Measurements from ENCODE around the gene CYLD. TPM values are rescaled to one million over a fixed set of nuclear protein-coding genes. Genes with fewer than 3 reads are reported as not detected.
A peak's percentile ranks its signal among the peaks of the same experiment; 100 is the strongest.

Gene CYLD
- total RNA-seq, 1 donor from 2014 or later: 27.9 TPM

DNA sequence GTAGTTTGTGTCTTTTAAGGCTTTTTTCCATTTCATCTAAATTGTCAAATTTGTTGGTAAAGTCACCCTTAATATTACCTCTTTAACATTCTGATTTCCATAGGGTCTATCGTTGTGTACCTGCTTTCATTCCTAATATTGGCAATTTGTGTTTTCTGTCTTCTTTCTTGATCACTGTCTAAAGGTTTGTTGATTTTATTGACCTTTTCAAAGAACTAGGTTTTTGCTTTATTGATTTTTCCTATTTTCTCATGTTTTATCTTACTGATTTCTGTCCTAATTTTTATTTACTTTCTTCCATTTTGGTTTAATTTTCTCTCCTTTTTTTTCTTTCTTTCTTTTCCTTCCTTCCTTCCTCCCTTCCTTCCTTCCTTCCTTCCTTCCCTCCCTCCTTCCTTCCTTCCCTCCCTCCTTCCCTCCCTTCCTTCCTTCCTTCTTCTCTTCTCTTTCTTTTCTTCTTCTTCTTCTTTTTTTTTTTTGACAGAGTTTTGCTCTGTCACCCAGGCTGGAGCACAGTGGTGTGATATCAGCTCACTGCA, 86.3 kb downstream of the CYLD start:
- no peak for DNase-seq (ENCODE audit: low read depth)
- Histone ChIP-seq H3K27me3 (ENCODE audit: control insufficient read depth, insufficient read depth, low read length) (no peaks in the 10 kb centered on the region), H3K4me3 (ENCODE audit: low read depth, low read length) (no peak overlapping the region), H3K36me3 (ENCODE audit: control insufficient read depth, insufficient read depth, low read length) (no peaks in the 10 kb centered on the region)
- FAIRE-seq: no peak
- TF ChIP-seq, protein P1, sequence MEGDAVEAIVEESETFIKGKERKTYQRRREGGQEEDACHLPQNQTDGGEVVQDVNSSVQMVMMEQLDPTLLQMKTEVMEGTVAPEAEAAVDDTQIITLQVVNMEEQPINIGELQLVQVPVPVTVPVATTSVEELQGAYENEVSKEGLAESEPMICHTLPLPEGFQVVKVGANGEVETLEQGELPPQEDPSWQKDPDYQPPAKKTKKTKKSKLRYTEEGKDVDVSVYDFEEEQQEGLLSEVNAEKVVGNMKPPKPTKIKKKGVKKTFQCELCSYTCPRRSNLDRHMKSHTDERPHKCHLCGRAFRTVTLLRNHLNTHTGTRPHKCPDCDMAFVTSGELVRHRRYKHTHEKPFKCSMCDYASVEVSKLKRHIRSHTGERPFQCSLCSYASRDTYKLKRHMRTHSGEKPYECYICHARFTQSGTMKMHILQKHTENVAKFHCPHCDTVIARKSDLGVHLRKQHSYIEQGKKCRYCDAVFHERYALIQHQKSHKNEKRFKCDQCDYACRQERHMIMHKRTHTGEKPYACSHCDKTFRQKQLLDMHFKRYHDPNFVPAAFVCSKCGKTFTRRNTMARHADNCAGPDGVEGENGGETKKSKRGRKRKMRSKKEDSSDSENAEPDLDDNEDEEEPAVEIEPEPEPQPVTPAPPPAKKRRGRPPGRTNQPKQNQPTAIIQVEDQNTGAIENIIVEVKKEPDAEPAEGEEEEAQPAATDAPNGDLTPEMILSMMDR (IDR thresholded peaks at IDR 0.05; ENCODE audit: insufficient read depth, low read length, severe bottlenecking): no peak

DNA sequence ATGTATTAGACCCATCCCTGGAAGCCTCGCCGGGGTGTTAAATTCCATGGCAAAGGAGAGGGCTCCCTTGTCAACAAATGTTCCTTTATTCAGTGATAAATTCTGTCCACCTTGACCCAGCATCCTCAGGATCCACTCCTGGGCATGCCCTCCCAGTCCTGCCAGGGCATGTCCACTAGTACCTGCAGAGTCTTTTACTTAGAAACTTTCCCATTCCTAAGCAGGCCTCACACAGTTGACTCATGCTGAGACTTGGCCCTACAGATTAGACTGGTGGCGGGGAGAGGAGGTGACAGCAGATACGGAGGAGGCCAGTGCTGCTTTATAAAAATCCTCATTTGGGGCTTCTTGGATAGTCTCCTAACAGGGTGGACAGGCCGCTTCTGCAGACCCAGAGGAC, 88.8 kb downstream of the CYLD start:
- FAIRE-seq: no peak
- Histone ChIP-seq H3K27me3 (ENCODE audit: control insufficient read depth, insufficient read depth, low read length) (no peaks in the 10 kb centered on the region), H3K4me3 (ENCODE audit: low read depth, low read length) (no peak overlapping the region), H3K36me3 (ENCODE audit: control insufficient read depth, insufficient read depth, low read length) (no peaks in the 10 kb centered on the region)
- TF ChIP-seq, protein P1 (IDR thresholded peaks at IDR 0.05; ENCODE audit: insufficient read depth, low read length, severe bottlenecking): no peak
- DNase-seq (ENCODE audit: low read depth): peak; percentile 79

DNA sequence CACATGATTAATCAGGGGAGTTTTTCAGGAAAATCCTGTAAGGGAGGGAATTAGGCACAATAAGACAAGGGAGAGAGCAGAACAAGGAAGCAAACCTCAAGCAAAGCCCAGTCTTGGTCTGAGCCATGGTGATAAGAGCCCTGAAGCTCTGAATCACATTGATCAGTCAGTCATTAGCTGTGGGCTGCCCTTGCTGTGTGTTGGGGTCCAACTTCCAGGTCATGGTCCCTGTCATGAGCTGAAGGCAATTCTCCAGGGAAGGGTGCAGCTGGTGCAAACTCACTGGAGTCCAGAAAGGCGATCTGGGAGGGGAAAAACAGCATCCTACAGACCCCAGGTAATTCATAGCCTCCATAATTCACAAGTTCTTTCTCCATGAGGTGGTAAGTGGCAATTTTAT, 89.9 kb downstream of the CYLD start:
- H3K4me3 ChIP-seq (ENCODE audit: low read depth, low read length): no peak overlapping the region
- TF ChIP-seq, protein P1 (IDR thresholded peaks at IDR 0.05; ENCODE audit: insufficient read depth, low read length, severe bottlenecking): no peak
- DNase-seq (ENCODE audit: low read depth) (peak; percentile 32), FAIRE-seq (no peak)
- H3K36me3 ChIP-seq (ENCODE audit: control insufficient read depth, insufficient read depth, low read length): no peaks in the 10 kb centered on the region
- no peaks in the 10 kb centered on the region for H3K27me3 ChIP-seq (ENCODE audit: control insufficient read depth, insufficient read depth, low read length)

DNA sequence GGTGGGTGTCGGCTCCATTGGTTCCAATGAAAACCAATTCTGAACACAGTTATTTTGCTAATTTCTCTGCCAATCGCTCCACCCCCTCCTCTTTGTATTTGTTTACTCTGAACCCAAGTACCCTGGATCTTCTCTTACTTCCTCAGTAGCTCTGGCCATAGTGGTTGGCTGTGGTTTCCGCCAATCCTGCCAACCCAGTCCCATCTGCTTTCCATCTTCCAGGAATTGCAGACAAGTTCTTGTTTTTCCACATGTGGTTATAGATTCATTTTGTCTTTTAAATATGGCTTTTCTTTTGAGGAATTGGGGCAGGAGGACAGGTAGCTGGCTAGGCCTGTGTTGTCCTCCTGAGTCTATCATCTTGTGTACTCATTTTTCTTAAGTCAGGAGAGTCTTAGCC, 92.0 kb downstream of the CYLD start:
- Histone ChIP-seq H3K4me3 (ENCODE audit: low read depth, low read length) (no peak overlapping the region), H3K27me3 (ENCODE audit: control insufficient read depth, insufficient read depth, low read length) (no peaks in the 10 kb centered on the region), H3K36me3 (ENCODE audit: control insufficient read depth, insufficient read depth, low read length) (no peaks in the 10 kb centered on the region)
- FAIRE-seq: no peak
- no peak for DNase-seq (ENCODE audit: low read depth)
- TF ChIP-seq, protein P1 (IDR thresholded peaks at IDR 0.05; ENCODE audit: insufficient read depth, low read length, severe bottlenecking): no peak

DNA sequence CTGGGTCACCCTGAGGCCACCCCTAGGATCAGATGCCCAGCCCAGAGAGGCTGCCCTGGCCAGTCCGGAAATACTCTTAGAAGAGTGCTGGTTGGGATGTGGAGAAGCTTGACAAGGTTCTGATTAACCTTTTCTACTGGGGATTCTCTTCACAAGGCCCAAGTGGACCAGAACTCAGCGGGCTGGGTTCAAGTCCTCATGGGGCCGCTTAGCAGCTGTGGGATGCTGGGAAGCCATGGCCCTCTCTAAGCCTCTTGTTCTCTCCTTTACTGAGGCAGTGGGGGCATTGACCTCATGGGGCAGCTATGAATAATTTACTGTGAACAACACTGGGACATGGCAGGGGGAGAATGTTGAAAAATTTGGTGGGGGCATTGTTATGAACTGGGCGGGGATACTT, 92.8 kb downstream of the CYLD start:
- TF ChIP-seq, protein P1 (IDR thresholded peaks at IDR 0.05; ENCODE audit: insufficient read depth, low read length, severe bottlenecking): no peak
- Histone ChIP-seq H3K4me3 (ENCODE audit: low read depth, low read length) (no peak overlapping the region), H3K36me3 (ENCODE audit: control insufficient read depth, insufficient read depth, low read length) (no peaks in the 10 kb centered on the region), H3K27me3 (ENCODE audit: control insufficient read depth, insufficient read depth, low read length) (no peaks in the 10 kb centered on the region)
- DNase-seq (ENCODE audit: low read depth) (no peak), FAIRE-seq (no peak)

DNA sequence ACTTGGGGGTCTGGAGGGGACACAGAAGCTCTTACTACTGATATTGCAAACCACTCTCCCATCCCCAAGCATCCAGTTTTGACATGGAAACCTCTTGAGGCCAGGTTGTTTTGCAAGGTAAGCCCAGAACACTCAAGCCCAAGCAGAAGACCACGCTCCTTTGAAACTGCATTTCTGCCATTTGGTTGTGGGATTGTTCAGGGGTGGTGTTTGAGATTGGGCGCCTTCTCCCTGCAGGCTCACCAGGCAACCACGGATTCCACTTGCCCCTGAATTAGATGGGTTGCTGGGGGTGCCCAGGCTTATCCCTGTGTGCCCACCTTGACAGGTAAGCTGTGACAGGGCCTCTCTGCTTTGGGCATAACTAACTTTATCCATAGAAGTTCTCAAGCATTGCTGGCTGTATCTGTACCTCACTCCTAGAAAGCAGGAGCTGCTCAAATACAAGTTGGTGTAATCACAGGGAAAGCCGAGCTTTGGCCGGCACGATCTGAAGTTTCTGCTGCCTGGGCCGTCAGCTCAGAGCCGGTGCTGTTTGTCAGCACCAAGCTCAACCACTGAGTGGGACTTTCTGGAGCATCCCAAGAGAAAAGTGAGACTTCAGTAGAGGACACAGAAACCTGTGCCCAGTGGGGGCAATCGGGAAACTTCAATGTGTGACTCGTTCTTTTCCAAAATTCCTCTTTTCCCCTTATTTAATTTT, 93.6 kb downstream of the CYLD start:
- FAIRE-seq: no peak
- no peaks in the 10 kb centered on the region for H3K27me3 ChIP-seq (ENCODE audit: control insufficient read depth, insufficient read depth, low read length)
- TF ChIP-seq, protein P1 (IDR thresholded peaks at IDR 0.05; ENCODE audit: insufficient read depth, low read length, severe bottlenecking): no peak
- no peak for DNase-seq (ENCODE audit: low read depth)
- H3K4me3 ChIP-seq (ENCODE audit: low read depth, low read length): no peak overlapping the region
- H3K36me3 ChIP-seq (ENCODE audit: control insufficient read depth, insufficient read depth, low read length): no peaks in the 10 kb centered on the region
